Pancreas (tissue), 10 donors: Measurements from ENCODE around the gene EMILIN1. TPM values are rescaled to one million over a fixed set of nuclear protein-coding genes. Genes with fewer than 3 reads are reported as not detected.
A peak's percentile ranks its signal among the peaks of the same experiment; 100 is the strongest.

Experiments used
- ATAC-seq, 4 donors: fragments of 200-7000 bp; cut with Tn5 transposase; one replicate each; pipeline versions ENCODE4 v1.8.0 to v1.9.1; 2020; ENCODE audit warnings: mild to moderate bottlenecking in 4 of 4, moderate library complexity in 4 of 4
- DNase-seq, 6 donors: peaks; one replicate each; pipeline ENCODE4 v3.0.0-alpha.2; 2020
- FAIRE-seq: peaks from 2 replicates; lab custom pipeline; 2012; peaks lifted over from hg19 to GRCh38; lab: Jason Lieb, UNC
- H3K27ac ChIP-seq, 4 donors: fragments of 200-600 bp; sonication (generic); 1 replicate in 3 of 4; 2 replicates in 1 of 4; pipeline versions ENCODE4 v1.5.0 to v1.8.0; 2020
- H3K27me3 ChIP-seq, 4 donors: fragments of 200-600 bp; one replicate each; pipeline ENCODE4 v1.8.0; 2021
- H3K36me3 ChIP-seq, 3 donors: fragments of 200-600 bp; sonication (generic) in 1 of 3; one replicate each; pipeline versions ENCODE4 v1.5.0 to v1.8.0; 2020 to 2021
- H3K4me1 ChIP-seq, 3 donors: fragments of 200-600 bp; one replicate each; pipeline ENCODE4 v1.8.0; 2021
- H3K4me3 ChIP-seq, 4 donors: fragments of 200-600 bp; sonication (generic) in 2 of 4; one replicate each; pipeline versions ENCODE4 v1.5.0 to v1.8.0; 2020 to 2021
- H3K9me3 ChIP-seq, 4 donors: fragments of 200-600 bp; one replicate each; pipeline ENCODE4 v1.8.0; 2021
- CTCF ChIP-seq, 4 donors: fragments of 200-600 bp; sonication (generic) in 3 of 4; IDR thresholded peaks; one replicate each; pipeline versions ENCODE4 v1.5.0 to v1.8.0; 2021; ENCODE audit warnings: antibody characterized with exemption in 4 of 4
- WGBS, 2 donors: extraction: QIAGEN DNeasy Blood & Tissue Kit; methylation state at CpG; one replicate each; pipeline ENCODE4 v1.1.7; 2013; 5-methylcytosine and 5-hydroxymethylcytosine counted together
- intact Hi-C, 3 donors: fragments of 100-400 bp; cut with DNase I; formaldehyde crosslinking; loops; one replicate each; pipeline versions ENCODE4 v1.11.1 to v1.14.2; 2022
- polyA plus RNA-seq, 2 donors: library from polyadenylated mRNA; stranded (reverse); fragments of 200-250 nt; gene quantifications; one replicate each; pipeline ENCODE4 v1.2.3, GENCODE V29; 2013
- total RNA-seq, 6 donors: library from RNA; stranded (reverse); fragmentation: NEBNext Ultra II Directional in 4 of 6; extraction: Animal tissue kit (Norgen Biotek cat#: 25700) in 4 of 6; gene quantifications; one replicate each; pipeline versions ENCODE4 v1.2.1 to v1.2.4, GENCODE V29; 2021 to 2023
- donor health status: healthy with polysubstance abuse.
- donor health status: DM: no; HTN: no; CAD: no; lungs with moderate emphysema.
- donor health status: DM: no; HTN: no; CAD: no.
- donor health status: control.
- donor health status: control.
- donor health status: Bipolar disorder and iron deficiency.
- donor health status: DM: yes; HTN: yes; CAD: no.
- donor health status: DM: no; HTN: no; CAD: no.
- donor health status: DM: no; HTN: no; CAD: no.
- donor health status: DM: yes; HTN: yes; CAD: no.

Gene EMILIN1
- total and polyA plus RNA-seq, 8 donors: 2.6 to 47.1 (median 7.3) TPM

DNA sequence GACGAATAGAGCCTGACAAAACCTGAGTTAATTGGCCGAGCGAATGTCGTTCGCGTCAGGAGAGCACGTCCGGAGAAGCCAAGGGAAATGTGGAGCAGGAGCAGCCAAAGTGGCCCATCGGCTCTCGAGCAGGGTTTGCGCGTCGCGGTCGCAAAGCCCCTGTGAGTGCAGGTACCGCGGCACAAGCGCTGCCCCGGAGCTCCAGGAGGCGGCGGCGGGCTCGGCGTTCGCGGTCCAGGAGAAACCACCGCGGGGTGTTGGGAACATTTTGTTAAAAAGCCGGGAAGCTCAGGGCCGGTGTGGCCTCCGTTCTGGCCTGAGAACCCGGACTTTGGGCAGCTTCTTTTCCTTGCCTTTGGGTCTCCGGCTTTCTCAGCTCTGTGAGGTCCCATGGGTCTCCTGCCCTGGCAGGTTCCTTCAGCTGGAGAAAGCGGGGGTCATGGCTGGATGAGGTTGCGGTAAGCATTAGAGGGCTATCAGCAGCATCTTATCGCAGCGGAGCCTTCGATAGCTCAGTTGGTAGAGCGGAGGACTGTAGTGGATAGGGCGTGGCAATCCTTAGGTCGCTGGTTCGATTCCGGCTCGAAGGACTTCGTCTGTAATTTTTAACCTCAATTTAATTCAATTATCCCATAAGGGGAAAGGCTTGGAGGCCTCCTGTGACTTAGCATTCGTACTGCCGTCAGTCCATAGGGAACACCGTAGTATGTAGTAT is 28.0 kb upstream of the EMILIN1 start:
- TF ChIP-seq CTCF (IDR thresholded peaks at IDR 0.05): peak in 1 of 4 donors; percentile 25
- Histone ChIP-seq H3K4me1 (peaks cover 0 to 6% (median 0%) of the 10 kb centered on the region in 3 donors), H3K36me3 (peaks cover 0 to 5% (median 0%) of the 10 kb centered on the region in 3 donors), H3K9me3 (no peaks in the 10 kb centered on the region), H3K27me3 (no peaks in the 10 kb centered on the region), H3K27ac (peak overlapping the region; percentile 58 to 81 (median 71)), H3K4me3 (peak overlapping the region; percentile 86 to 90 (median 89))
- DNase-seq (peak; percentile 84 to 96 (median 90)), FAIRE-seq (no peak), ATAC-seq (peak; percentile 77 to 86 (median 80))
- WGBS, 2 donors: 0% methylated on average over 48 of the region's 48 CpGs
- intact Hi-C loops: no loop called here

GRCh38 chr2:27050996-27051901 is 27.2 kb upstream of the EMILIN1 start, which contains the start of gene AGBL5:
Gene AGBL5, plus strand, starts transcription at chr2:27051668. Its CDS starts 1,291 bp downstream, at chr2:27052959.
- Histone ChIP-seq H3K4me3 (peak within 1 kb of the TSS; percentile 86 to 90 (median 89)), H3K27me3 (no peaks in the 10 kb centered on the region), H3K27ac (peak within 1 kb of the TSS; percentile 58 to 81 (median 71)), H3K4me1 (peaks cover 0 to 6% (median 0%) of the 10 kb centered on the region in 3 donors), H3K9me3 (no peaks in the 10 kb centered on the region), H3K36me3 (peaks cover 0 to 12% (median 0%) of the 10 kb centered on the region in 3 donors)
- peak; percentile 91 to 98 (median 96) for DNase-seq
- intact Hi-C loops: no loop called here
- FAIRE-seq: no peak
- WGBS, 2 donors: 0% methylated on average over 61 to 67 of the region's 67 CpGs
- TF ChIP-seq CTCF (IDR thresholded peaks at IDR 0.05): no peak
- peak; percentile 73 to 89 (median 80) for ATAC-seq

DNA sequence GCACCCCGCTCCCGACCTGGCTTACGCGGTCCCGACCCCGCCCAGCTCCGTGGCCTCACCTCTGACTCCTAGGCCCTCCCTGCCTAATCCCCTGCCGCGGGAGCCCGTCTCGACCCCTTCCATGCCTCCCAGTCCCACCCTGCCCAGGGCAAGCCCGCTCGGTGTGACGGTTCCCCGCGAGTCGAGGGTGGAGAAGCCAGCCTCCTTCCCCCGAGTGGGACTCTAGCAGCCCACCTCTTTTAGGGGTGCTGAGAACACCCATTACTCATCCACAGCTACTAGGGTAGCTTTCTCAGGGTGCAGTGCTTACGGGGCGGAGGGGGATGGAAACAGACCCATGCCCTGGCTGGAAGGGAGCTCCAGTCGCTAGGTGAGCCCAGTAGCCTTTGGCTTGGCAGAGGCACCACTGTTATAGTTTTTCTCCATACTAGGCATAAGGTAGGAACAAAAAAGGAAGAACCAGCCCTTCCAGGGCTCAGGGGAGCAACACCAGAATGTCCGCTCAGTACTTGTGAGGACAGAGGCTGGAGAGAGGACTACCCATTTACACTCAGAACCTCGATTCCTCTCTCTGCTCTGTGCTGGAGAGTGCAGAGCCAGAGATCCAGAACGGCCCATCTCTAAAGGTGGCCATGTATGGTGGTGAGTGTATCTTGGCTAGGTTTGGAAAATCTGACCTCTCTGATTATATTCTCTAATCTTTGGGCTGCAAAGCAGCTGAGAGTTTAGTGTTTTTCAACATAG is 26.3 kb upstream of the EMILIN1 start:
- TF ChIP-seq CTCF (IDR thresholded peaks at IDR 0.05): no peak
- peaks cover 0 to 6% (median 0%) of the 10 kb centered on the region in 3 donors for H3K4me1 ChIP-seq
- WGBS, 2 donors: 2 to 4% methylated on average over 24 of the region's 24 CpGs
- DNase-seq: peak; percentile 44 to 89 (median 69)
- peaks cover 0 to 13% (median 2%) of the 10 kb centered on the region in 3 donors for H3K36me3 ChIP-seq
- intact Hi-C loops: no loop called here
- peak in 1 of 4 donors; percentile 0 for ATAC-seq
- peak overlapping the region; percentile 86 to 90 (median 89) for H3K4me3 ChIP-seq
- H3K27me3 ChIP-seq: no peaks in the 10 kb centered on the region
- no peaks in the 10 kb centered on the region for H3K9me3 ChIP-seq
- FAIRE-seq: no peak
- peak overlapping the region; percentile 52 to 81 (median 70) for H3K27ac ChIP-seq

GRCh38 chr2:27053321-27053720 is 25.1 kb upstream of the EMILIN1 start:
- no peaks in the 10 kb centered on the region for H3K9me3 ChIP-seq
- H3K36me3 ChIP-seq: peaks cover 0 to 13% (median 3%) of the 10 kb centered on the region in 3 donors
- FAIRE-seq (no peak), DNase-seq (no peak), ATAC-seq (no peak)
- peaks cover 0 to 6% (median 0%) of the 10 kb centered on the region in 3 donors for H3K4me1 ChIP-seq
- 81 to 88% methylated on average over 11 of the region's 11 CpGs for WGBS, 2 donors
- H3K27me3 ChIP-seq: no peaks in the 10 kb centered on the region
- H3K27ac ChIP-seq: no peak overlapping the region
- H3K4me3 ChIP-seq: no peak overlapping the region
- intact Hi-C loops: no loop called here
- TF ChIP-seq CTCF (IDR thresholded peaks at IDR 0.05): no peak
